GM12874 (cell line): Measurements from ENCODE around the gene C14orf180.

Experiments
- TF ChIP-seq, protein P1 (sequence below): IDR thresholded peaks from 2 replicates; pipeline ENCODE4 v1.5.1; 2011; ENCODE audit warnings: low read depth, mild to moderate bottlenecking, control low read depth, low read length, moderate library complexity; ENCODE audit not compliant: insufficient read depth

Gene C14orf180

DNA sequence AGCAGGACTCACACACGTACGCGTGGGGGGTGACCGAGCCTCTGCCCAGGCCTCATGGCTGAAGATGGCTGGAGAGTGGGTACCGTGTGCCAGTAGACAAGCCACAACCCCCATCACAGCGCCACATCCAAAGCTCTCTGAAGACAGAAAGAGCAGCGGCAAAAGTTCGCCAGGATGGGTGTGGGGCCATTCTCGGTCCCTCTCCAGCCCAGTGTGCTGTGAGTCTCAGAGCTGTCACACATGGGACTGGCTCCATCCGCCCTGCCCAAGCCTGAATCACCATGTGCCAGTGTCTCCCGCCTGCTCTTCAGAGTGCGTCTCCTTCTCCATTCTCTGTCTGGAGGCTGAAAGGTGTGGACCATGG lies 19.3 kb downstream of the C14orf180 start:
- TF ChIP-seq, protein P1, sequence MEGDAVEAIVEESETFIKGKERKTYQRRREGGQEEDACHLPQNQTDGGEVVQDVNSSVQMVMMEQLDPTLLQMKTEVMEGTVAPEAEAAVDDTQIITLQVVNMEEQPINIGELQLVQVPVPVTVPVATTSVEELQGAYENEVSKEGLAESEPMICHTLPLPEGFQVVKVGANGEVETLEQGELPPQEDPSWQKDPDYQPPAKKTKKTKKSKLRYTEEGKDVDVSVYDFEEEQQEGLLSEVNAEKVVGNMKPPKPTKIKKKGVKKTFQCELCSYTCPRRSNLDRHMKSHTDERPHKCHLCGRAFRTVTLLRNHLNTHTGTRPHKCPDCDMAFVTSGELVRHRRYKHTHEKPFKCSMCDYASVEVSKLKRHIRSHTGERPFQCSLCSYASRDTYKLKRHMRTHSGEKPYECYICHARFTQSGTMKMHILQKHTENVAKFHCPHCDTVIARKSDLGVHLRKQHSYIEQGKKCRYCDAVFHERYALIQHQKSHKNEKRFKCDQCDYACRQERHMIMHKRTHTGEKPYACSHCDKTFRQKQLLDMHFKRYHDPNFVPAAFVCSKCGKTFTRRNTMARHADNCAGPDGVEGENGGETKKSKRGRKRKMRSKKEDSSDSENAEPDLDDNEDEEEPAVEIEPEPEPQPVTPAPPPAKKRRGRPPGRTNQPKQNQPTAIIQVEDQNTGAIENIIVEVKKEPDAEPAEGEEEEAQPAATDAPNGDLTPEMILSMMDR: no peak

DNA sequence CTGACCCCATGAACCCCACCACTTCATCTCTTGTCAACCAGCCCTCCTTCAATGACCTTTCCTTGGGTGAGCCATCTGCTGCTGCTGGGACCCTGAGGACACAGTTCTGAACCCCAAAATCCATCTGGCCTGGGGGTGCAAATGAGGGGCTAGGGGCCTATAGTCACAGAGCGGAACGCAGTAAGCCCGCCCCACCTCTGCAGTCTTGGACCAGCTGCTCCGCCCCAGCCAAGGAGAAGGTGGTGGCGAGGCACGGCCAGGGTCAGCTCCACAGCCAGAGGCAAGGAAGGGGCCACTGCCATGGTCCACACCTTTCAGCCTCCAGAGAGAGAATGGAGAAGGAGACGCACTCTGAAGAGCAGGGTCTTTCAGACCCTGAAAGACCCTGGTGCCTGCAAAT lies 19.9 kb downstream of the C14orf180 start:
- TF ChIP-seq, protein P1: no peak

DNA sequence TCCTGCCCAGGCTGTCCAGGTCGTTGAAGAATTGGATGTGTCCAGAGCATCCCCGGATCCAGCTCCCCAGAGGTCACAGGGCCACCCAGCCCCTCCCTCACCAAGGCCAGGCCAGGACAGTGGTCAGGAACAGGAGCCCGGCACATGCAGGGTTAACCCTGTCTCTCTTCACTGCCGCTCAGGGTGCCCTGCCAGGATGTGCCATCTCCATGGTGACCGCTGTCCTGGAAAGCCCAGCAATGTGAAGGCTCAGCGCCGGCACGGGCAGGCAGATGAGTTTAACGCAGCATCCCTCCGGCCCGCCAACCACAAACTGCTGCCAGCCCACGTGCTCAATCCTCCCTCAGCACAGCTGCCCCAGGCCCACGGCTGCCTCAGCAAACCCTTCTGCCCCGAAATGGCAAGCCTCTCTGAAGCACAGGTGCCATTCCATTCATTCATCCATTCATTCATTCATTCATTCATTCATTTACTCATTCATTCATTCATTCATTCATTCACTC lies 20.6 kb downstream of the C14orf180 start:
- TF ChIP-seq, protein P1: no peak

DNA sequence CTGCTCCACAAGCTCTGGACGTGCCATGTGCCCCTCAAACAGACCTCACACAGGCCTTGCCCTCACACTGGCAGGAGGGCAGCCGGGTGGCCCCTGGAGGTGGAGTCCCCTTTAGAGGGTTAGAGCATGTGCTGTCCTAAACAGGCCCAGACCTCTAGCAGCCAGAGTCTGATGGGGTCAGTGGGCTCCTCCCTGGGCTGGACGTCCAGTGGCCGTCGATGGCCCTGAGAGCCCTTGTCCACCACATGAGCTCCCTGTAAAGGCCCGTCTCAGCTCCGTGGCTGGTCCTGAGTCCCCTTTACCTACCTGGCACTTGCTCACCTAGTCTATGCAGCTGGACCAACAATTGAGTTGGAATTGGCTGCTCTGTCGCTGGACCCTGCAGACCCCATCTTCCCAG lies 21.2 kb downstream of the C14orf180 start:
- TF ChIP-seq, protein P1: no peak

DNA sequence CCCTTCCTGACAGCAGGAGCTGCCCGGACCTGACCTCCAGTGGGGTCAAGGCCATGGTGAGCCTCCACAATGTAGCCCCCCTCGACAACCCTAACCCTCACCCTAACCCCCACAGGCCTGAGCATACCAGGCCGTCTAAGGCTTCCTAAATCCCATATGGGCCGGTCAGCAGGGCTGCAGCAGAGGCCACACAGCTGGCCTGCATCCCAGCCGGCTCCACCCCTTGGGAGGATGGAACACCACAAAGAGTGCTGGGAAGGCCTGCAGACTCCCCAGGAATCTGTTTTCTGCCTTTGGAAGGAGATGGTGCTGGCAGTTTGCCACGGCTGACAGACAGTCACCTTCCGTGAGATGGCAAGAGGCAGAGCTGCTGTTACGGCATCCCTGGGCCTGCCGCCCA lies 22.2 kb downstream of the C14orf180 start:
- TF ChIP-seq, protein P1: no peak

DNA sequence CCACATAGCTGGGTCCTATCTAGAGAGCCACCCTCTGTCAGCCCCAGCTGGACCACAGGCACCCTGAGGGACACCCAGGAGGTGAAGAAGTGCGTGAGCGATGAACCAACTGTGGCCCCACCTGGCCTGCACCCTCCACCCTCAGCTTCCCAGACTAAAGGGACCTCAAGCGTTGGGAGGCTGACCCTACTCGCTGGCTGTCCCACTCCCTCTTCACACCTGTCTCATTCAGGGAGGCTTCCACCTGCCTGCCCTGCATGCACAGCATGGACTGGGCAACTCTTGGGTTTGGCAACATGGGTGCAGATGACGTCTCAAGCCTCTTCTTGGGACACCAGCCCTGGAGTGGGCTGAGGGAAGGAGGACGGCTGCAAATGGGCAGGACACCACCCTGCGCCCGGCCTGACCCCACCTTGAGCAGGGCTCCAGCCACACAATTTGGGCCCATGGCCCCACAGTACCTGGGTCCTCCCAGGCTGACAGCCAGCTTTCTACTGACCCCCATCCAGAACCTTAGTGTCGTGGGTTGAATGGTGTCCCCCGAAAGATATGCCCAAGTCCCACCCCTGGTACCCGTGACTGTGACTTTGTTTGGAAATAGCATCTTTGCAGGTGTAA lies 22.9 kb downstream of the C14orf180 start:
- TF ChIP-seq, protein P1: no peak

DNA sequence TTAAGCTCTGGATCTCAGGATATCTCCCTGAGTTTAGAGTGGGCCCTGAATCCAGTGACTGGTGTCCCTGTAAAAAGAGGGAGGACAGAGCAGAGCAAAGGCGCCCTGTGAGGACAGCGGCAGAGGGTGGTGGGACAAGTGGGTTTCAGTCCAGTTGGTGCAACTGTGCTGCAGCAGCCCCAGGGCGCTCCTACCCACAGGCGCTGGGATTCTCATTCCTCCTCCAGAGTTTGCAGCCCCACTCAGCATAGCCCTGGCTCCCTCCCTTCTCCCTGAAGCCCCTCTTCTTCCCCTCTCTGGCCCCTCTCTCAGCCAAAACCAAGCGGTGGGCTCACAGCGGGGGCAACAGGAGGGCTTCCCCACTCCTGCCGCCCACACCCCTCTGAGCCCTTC lies 23.4 kb downstream of the C14orf180 start:
- TF ChIP-seq, protein P1: no peak
